Measurements from ENCODE around the gene TMEM212. TPM values are rescaled to one million over a fixed set of nuclear protein-coding genes. Genes with fewer than 3 reads are reported as not detected.

The TMEM212 gene
- total and polyA plus RNA-seq, 9 of the 15 experiments (the other 6 are each of a cell fraction or from before 2014, with no cell fraction given): not detected

DNA sequence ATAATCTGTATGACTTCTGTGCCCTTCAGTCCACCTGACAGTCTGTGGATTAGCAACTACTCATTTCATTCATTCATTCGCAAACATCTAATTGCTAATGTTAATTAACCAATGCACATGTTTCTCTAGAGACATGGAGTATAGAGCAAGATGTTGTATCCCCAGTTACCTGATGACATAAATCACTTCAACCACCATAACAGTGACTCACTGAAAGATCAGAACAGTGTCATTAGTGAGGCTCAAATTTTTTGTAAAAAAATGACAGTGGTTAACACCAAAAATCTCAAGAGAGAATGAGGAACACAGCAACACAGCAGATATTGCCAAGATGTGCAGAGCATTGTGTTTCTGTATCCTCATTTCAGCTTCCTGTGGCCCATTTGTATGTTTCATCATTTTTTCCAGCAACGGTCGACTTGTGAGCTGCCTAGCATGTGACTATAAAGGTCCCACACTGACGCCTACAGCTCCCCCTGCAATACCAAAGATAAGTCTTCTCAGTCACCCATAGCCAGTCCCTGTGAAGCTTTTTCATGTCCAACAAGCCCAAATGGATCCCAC, 29.2 kb upstream of the TMEM212 start (continued):
- TF ChIP-seq, protein P1, sequence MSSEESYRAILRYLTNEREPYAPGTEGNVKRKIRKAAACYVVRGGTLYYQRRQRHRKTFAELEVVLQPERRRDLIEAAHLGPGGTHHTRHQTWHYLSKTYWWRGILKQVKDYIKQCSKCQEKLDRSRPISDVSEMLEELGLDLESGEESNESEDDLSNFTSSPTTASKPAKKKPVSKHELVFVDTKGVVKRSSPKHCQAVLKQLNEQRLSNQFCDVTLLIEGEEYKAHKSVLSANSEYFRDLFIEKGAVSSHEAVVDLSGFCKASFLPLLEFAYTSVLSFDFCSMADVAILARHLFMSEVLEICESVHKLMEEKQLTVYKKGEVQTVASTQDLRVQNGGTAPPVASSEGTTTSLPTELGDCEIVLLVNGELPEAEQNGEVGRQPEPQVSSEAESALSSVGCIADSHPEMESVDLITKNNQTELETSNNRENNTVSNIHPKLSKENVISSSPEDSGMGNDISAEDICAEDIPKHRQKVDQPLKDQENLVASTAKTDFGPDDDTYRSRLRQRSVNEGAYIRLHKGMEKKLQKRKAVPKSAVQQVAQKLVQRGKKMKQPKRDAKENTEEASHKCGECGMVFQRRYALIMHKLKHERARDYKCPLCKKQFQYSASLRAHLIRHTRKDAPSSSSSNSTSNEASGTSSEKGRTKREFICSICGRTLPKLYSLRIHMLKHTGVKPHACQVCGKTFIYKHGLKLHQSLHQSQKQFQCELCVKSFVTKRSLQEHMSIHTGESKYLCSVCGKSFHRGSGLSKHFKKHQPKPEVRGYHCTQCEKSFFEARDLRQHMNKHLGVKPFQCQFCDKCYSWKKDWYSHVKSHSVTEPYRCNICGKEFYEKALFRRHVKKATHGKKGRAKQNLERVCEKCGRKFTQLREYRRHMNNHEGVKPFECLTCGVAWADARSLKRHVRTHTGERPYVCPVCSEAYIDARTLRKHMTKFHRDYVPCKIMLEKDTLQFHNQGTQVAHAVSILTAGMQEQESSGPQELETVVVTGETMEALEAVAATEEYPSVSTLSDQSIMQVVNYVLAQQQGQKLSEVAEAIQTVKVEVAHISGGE (CRISPR knock-in tag; IDR thresholded peaks at IDR 0.05): no peak
- no peak for TF ChIP-seq ZC3H8 (IDR thresholded peaks at IDR 0.05)
- TF ChIP-seq SIRT6 (IDR thresholded peaks at IDR 0.05; ENCODE audit: low read depth, low read length): no peak
- TF ChIP-seq ZNF197 (CRISPR knock-in tag; IDR thresholded peaks at IDR 0.05; ENCODE audit: low read depth): no peak
- no peak for TF ChIP-seq KDM4B (IDR thresholded peaks at IDR 0.05; ENCODE audit: borderline replicate concordance in 2 of 2, low read depth in 1 of 2)
- TF ChIP-seq, protein P2, sequence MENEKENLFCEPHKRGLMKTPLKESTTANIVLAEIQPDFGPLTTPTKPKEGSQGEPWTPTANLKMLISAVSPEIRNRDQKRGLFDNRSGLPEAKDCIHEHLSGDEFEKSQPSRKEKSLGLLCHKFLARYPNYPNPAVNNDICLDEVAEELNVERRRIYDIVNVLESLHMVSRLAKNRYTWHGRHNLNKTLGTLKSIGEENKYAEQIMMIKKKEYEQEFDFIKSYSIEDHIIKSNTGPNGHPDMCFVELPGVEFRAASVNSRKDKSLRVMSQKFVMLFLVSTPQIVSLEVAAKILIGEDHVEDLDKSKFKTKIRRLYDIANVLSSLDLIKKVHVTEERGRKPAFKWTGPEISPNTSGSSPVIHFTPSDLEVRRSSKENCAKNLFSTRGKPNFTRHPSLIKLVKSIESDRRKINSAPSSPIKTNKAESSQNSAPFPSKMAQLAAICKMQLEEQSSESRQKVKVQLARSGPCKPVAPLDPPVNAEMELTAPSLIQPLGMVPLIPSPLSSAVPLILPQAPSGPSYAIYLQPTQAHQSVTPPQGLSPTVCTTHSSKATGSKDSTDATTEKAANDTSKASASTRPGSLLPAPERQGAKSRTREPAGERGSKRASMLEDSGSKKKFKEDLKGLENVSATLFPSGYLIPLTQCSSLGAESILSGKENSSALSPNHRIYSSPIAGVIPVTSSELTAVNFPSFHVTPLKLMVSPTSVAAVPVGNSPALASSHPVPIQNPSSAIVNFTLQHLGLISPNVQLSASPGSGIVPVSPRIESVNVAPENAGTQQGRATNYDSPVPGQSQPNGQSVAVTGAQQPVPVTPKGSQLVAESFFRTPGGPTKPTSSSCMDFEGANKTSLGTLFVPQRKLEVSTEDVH (IDR thresholded peaks at IDR 0.05; ENCODE audit: low read depth, partially characterized antibody): no peak
- no peak for TF ChIP-seq OTX1 (CRISPR knock-in tag; IDR thresholded peaks at IDR 0.05)
- TF ChIP-seq, protein P3, sequence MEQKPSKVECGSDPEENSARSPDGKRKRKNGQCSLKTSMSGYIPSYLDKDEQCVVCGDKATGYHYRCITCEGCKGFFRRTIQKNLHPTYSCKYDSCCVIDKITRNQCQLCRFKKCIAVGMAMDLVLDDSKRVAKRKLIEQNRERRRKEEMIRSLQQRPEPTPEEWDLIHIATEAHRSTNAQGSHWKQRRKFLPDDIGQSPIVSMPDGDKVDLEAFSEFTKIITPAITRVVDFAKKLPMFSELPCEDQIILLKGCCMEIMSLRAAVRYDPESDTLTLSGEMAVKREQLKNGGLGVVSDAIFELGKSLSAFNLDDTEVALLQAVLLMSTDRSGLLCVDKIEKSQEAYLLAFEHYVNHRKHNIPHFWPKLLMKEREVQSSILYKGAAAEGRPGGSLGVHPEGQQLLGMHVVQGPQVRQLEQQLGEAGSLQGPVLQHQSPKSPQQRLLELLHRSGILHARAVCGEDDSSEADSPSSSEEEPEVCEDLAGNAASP (IDR thresholded peaks at IDR 0.05): no peak
- no peak for TF ChIP-seq ZNF764 (CRISPR knock-in tag; IDR thresholded peaks at IDR 0.05; ENCODE audit: low read depth)
- TF ChIP-seq, protein P4, sequence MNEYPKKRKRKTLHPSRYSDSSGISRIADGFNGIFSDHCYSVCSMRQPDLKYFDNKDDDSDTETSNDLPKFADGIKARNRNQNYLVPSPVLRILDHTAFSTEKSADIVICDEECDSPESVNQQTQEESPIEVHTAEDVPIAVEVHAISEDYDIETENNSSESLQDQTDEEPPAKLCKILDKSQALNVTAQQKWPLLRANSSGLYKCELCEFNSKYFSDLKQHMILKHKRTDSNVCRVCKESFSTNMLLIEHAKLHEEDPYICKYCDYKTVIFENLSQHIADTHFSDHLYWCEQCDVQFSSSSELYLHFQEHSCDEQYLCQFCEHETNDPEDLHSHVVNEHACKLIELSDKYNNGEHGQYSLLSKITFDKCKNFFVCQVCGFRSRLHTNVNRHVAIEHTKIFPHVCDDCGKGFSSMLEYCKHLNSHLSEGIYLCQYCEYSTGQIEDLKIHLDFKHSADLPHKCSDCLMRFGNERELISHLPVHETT (CRISPR knock-in tag; conservative IDR thresholded peaks at IDR 0.05 in 1 of 2, IDR thresholded peaks at IDR 0.05 in 1 of 2): no peak
- TF ChIP-seq CAMTA2 (CRISPR knock-in tag; conservative IDR thresholded peaks at IDR 0.05): no peak
